Stimulated activated naive CD4-positive, alpha-beta T cell (primary cell): ENCODE measurements around the gene BANP.
"Not testable (repeated sequence)": the region's sequence is repeated elsewhere in the genome, so short reads cannot be mapped to it uniquely, and the experiment has no call there.

Experiments used
- DNase-seq, 6 experiments: peaks; one replicate each; lab custom pipeline; 2025; lab: John Stamatoyannopoulos, UW

BANP gene

DNA sequence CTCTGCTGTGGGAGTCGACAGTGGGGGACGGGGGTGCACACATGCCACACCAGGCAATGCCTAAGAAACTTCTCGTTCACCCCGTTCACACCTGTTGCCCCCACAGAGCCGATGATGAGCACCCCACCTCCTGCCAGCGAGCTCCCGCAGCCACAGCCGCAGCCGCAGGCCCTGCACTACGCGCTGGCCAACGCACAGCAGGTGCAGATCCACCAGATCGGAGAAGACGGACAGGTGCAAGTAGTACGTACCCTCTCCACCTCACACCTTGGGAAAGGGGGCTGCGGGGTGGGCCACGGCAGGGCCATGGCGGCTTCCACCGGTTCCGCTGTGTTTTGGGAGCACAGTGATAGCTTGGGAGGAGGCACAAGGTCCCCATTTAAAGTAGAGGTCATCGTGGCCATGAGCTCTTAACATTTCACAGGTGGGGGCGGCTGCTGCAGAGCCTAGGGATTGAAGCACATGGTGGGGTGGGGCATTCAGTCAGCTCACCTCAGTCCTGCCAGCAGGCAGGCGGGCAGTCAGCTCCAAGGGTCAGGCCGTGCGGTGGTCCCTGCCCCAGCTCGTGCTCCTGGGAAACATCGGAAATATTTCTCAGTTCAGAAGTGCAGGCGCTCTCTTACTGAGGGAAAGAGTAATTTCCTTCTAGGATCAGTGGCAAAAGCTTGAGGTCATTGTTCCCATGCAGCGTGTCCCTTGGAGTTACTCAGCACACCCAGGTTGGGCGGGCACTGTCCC, 81.9 kb downstream of the BANP start:
- not testable (repeated sequence) for DNase-seq

DNA sequence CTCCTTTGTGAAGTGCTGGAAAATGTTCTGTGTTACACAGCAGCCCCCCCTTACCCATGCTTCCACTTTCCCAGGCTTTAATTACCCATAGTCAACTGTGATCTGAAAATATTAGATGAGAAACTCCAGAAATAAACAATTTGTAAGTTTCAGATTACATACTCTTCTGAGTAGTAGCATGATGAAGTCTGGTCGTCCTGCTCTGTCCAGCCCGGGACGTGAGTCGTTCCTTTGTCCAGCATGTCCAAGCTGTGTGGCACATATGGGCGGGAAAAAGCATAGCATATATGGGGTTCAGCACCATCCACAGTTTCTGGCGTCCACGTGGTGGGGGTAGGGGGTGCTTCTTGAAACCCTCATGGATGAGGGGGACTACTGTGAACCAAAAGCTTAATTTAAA, 83.5 kb downstream of the BANP start:
- DNase-seq, result no peak

DNA sequence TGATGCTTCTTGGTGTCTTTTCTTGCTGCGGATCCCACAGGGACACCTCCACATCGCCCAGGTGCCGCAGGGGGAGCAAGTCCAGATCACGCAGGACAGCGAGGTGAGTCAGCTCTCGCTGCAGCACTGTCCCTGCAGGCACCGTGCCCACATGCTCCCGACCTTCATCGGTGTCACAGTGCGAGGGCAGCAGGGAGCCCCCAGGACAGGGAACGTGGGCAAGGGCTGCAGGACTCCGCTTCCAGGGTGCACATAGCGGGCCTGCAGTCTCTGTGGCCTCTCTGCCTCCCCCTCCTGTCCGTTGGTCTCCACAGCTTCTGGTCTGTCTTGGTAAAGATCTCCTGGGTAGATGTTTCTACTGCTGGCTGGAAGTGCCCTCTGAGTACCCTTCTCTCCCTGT, 84.1 kb downstream of the BANP start:
- DNase-seq, result no peak

DNA sequence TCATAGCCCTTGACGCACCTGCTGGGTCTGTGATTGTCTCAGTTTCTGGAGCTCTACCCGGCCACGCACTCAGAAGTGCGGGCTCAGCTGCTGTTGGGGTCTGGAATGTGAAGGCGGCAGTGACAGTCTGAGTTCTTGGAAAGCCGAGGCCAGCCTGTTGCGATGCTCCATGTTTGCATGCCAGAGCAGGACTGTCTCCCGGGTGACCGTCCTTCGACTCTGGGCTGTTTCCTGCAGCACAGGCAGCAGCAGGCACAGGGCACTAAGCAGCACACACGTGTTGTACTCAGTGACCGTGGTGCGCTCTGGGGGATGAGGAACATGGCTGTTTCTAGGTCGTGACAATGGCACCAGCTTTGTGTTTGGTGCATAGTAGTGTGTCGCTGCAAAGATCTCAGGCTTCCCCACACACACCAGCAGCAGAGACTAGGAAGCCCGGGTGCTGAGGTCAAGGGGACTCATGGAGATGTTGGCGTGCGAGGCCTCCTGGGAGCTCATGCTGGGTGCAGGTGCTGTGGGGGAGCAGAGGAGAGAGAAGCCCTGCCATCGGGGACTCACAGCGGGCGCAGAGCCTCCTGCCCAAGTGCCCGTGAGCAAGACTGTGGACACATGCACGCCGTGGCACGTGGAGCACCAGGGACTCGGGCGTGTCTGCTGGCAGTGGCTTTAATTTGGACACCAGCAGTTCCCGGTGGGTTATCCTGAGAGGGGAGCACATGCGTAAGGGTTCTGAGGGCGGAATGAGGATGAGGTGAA, 84.8 kb downstream of the BANP start:
- DNase-seq, result not testable (repeated sequence)

DNA sequence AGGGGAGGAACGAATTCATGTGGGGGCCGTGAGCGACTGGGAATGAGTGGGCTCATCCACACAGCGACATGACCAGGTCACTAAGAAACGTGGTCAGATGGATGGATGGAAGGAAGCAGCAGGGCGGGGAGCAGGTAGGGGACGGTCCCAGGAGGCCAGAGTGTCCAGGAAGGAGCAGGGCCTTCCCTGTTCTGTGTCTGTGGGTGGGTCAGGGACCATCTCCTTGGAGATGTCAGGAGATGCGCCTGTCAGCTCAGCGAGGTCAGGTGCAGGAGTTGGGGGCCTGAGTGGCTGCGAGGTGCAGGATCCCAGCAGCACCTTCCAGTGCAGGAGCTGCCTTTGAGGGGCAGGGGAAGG, 85.4 kb downstream of the BANP start:
- DNase-seq, result not testable (repeated sequence)

DNA sequence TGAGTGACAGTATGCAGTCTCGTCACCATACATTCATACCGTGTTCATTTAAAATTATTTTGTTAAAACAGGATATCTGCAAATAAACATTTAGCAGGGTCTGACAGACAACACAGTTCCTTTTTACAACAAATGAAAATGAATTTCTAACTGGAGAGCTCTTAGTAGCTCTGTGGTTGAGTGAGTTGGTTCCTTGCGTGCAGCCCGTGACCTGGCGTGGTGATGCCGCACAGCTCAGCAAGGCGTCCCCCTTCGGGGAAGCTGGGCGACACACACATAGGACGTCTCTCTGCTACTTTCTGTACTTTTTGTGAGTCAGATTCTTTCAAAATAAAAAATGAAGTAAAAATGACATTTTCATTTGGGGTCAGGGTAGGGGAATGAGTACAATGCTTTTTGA, 86.1 kb downstream of the BANP start:
- DNase-seq, result not testable (repeated sequence)

DNA sequence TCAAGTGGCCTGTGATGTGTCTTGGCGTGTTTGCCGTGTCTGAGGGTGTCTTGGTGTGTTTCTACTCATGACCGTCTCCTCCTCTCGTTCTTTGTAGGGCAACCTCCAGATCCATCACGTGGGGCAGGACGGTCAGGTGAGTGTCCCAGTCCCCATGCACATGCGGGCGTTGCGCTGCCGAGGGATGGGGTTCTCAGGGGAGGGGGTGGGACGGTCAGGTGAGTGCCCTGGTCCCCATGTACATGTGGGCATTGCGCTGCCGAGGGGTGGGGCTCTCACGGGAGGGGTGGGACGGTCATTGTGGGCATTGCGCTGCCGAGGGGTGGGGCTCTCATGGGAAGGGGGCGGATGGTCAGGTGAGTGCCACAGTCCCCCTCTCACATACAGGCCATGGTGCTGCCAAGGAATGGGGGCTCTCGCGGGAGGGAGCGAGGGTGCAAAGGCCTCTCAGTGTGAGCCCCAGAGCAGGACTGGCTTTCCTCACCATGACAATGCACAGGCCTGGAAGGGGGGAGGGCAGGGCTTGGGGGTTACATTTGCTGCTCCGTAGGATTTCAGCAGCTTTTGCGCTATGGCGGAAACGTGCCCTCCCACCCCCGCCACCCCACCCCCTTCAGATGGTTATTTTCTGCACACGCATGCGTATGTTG, 86.8 kb downstream of the BANP start:
- DNase-seq, result not testable (repeated sequence)

DNA sequence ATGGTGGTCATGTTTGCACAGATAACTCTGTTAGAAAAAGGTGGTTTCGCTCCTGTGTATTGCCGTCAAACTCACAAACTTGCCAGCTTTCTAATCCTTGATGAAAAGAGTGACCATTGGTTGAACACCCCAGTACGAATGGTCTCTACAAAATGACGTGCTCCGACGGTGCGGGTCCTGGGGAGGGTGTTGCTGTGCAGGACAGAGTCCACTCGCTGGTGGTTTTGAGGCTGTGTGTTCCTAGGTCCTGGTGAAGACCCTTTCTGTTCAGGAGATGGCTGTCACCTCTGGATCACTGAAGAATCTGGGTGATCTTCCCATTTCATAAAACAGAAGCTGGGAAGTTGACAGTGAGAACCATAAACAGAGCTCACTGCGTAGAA, 87.3 kb downstream of the BANP start:
- not testable (repeated sequence) for DNase-seq

DNA sequence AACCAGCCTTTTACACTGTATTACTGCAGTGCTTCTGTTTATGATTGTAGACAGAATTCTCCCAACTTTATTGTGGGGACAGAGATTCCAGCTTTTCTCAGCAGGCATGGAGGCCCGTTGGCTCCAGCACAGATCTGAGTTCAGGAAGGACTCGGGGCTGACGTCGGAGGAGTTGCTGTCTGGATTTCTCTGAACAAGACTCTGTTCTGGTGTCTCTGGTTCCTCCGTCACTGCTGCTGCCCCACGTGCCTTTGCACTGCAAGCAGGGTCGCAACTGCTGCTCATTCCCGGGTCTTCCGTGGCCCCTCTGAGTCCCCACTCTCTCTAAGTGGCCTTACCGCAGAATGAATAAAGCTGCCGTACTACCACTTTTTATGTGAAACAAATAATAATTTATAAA, 88.4 kb downstream of the BANP start:
- no peak for DNase-seq

DNA sequence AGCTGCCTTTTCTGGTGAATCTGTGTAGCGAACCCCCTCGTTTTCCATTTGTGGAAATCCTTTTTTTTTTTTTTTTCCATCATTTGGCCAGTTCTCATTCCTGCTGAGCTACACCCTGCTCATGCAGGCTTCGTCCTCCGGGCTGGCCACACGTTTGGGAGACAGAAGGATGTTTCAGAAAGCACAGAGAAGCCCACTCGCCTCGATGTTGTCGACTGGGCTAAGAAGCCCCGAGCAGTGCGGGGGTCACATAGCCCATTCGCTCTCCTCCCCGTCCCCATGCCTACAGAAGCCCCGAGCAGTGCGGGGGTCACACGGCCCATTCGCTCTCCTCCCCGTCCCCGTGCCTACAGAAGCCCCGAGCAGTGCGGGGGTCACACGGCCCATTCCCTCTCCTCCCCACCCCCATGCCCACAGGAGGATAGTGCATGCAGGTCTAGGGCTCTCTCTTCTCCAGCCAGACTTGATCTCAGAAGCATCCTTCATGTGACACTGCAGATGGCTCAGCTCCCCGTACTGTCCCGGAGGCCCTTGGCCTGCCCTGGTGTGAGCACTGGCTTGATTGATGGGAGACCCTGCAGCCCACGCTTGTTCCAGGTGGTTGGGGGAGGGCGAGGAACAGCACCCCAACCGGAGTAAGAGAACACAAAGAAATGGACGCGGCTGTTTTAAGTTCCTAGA, 89.1 kb downstream of the BANP start:
- DNase-seq, result not testable (repeated sequence)

DNA sequence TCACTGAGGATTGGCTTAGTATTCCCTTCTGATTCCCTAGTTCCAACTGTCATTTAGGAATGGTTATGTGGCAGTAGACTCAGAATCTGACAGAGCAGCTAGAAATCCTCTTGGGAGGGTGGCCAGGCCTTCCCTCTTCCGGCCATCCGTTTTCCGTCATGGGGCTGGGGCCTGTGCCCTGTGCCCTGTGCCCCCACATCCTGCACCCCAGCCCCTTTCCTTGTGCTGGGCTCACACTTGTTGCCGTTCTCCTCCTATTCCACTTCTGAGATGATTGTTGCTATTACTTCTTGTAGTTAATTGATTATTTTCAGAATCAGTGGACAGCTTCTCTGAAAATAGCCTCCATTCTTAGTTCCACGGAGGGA, 89.6 kb downstream of the BANP start:
- not testable (repeated sequence) for DNase-seq

DNA sequence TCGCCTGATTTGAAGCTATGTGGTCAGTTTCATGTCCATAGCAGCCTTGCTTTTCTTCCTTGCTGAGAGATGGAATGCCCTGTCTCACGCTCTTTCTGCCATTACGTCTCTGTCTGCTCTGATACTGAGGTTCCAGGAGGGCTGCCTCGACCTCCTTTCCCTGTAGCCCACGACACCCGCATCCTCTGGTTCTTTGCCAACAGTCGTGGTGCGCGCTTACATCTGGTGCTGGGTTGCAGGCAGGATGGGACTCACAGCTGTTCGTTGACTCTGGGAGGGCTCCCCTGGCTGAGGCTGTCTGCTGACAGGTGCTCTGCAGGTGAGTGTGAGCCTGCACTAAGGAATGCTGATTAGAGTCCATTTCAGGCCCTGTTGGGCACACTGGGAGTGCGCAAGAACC, 90.3 kb downstream of the BANP start:
- not testable (repeated sequence) for DNase-seq

DNA sequence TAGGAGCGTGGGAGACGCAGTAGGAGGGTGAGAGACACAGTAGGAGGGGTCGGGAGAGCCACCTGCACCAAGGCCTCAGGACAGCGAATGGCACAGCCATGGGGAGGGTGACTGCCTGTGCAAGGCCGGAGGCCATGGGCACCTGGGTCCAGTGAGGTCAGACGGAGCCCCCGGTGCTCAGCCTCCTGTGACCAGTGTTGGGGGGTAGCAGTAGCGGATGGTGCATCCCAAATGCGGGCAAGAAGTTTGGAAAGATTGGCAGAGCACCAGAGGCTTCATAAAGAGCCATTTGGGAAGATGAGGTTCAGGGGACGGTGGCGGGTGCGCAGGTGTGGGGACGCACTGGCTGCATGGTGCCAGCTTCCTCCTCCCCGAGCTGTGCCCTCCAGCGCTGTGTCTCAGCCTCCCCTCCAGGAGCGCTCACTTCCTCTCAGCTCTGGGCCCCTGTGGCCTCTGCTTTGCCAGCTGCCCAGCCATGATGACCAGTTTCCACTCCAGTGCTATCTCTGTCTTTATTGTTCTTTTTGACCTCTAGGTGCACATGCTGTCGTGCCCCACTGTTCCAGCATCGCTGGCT, 90.8 kb downstream of the BANP start:
- DNase-seq, result not testable (repeated sequence)

DNA sequence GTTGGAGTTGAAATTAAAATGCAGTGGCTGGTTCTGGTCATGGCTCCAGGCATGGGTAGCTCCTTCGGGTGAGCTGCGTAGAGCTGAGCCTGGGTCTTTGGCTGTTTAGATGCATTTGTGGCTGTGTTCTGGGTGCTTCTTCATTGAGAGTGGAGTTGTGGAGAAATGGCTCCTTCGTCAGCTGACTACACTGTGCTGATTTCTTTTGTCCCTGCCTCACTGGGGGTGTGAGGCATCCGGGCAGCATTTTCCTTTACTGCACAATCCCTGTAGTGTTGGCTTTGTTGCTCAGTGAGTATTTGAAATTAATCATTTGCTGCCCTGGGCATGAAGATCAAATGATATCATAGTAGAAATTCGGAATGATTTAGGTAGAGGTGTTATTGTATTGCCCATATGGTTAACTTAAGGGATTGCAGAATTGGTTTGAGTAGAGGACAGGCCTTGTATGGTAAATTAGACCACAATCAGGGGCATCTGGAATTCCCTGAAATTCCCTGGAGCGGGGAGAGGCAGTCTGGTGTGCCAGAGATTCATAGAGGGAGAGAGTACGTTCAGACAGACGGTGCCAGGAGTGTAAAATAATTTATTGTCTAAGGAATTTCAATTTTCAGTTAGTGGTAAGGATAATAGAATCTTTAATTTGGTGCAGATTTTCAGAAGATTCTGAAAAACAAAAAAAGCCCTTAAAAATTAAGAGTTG, 92.1 kb downstream of the BANP start:
- not testable (repeated sequence) for DNase-seq

DNA sequence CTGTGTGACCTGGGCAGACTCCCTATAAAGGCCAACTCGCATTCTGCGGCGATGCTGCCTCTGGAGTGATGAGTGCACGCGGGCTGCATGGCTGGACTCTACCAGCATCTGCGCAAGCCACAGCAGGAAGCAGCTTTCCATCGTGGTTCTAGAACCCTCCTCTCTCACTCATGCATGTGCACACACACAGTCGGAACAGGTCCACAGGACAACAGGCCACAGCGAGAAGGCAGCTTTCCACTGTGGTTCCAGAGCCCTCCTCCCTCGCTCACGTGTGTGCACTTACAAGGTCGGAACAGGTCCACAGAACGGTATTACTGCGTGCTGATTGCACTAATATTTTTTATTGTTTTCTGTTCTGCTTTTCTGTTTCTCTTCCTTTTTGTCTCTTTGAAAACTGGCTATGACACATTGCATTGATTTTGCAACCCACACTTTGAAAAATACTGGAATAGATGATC, 92.9 kb downstream of the BANP start:
- DNase-seq, result not testable (repeated sequence)

DNA sequence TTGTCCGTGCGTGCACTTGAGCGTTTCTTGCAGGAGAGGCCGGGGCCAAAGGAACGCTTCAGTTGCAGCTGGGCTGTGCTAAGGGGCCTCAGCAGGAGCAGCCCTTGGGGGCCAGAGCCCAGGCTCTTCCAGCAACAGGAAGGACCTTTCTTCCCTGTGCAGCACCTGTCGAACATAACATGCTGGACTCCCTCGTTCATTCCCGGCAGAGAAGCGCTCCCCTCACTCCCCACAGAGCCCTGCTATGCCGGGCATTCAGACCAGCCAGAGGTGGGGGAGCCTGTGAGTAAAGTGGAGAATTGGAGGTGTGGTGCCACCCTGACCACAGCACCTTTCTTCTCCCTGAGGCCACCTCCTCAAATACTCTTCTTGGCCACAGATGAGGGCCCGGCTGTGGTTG, 94.1 kb downstream of the BANP start:
- not testable (repeated sequence) for DNase-seq

DNA sequence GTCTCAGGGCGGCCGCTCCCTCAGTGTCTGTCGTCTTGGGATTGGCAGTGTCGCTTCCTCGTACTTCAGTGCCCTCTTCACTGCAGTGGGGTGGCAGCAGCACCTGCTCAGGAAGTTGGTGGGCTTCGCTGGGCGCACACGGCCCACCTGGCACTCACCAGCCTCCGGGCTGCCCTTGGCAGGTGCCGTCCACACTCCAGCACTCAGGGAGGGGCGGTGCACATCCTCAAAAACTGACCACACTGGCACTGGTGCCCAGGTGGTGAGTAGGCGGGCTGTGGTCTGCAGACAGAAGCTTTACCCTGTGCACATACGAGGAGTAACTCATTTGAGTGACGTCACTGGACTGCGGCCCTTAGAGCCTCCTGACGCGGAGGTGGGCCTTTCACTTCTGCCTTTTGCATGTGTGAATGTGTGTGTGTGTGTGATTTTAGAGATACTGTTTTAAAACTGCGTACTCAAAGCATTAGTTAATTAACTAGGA, 94.6 kb downstream of the BANP start:
- DNase-seq, result no peak

DNA sequence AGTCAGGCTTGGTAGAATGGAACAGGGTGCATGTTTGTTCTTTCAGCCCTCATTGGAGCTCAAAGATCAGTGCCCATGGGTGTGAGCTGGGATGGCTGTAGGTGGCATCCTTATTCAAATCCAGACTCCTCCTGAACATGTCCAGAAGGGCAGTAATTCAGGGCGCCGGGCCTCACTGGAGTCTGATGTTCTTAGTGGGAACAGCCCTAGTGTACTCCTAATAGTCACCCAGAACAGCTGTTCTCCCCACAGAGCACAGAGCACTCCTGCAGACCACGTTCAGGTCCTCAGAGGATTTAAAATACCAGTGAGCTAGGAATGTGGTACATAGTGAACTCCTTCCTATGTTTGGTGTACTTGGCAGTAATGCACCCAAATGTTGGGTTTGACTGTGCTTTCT, 96.2 kb downstream of the BANP start:
- no peak for DNase-seq

DNA sequence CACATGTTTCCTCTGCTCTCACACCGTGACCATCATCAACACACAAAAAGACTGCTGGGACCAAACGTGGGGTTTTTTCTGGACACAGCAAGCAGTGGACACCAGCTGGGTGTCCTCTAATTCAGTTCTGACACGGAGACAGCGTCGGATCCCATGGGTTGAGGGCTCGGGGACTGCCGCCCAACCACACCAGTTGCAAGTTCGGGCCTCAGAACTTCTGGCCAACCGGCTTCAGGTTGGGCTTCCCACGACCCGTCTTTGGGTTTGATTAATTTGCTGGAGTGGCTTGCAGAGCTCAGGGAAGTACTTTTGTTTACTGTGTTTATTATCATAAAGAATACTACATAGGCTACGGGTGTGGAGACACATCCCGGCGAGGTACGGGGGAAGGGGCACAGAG, 97.8 kb downstream of the BANP start:
- DNase-seq, result no peak

DNA sequence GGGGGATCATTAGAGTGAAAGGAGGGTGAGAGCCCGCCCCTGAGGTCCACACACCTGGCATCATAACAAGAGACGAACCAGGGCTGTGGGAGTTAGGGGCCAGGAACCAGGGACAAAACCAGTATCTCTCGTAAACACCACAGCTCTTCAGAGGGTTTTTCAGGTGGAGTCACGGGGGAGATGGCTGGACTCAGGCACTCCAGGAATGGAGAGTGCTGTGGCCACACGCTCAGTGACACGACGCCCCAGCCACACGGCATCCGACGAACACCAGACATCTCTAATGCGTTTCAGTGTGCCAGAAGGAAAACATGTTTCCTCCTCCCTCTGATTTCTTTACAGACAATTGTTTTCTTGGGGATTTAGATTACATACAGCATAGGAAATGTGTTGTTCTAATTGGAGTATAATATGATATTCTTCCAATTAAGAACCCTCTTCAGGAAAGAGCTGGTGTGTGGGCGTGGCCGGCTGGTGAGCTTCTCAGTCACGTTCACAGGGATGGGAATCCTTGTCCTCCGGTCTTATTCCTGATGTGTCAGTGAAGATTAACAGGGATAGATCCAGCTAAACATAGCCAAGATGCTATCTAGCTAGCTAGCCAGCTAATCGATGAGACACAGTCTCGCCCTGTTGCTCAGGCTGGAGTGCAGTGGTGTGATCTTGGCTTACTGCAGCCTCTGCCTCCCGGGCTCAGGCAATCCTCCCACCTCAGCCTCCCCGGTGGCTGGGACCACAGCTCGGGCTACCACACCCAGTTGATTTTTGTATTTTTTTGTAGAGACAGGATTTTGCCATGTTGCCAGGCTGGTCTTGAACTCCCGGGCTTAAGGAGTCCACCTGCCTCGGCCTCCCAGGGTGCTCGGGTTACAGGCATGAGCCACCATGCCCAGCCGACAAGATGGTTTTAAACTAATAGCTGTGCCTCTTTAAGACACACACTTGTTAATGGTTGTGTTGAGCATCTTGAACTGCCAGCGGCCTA, 98.6 kb downstream of the BANP start:
- DNase-seq, result no peak
